Fibroblast of lung (primary cell): Measurements from ENCODE around the gene P2RX6. TPM values are rescaled to one million over a fixed set of nuclear protein-coding genes. Genes with fewer than 3 reads are reported as not detected.

Experiments used
- DNase-seq, 2 donors: peaks; one replicate each; pipeline versions ENCODE4 v3.0.0 to v3.0.0-alpha.2; 2010; ENCODE audit warnings: low read depth in 2 of 2
- H2AFZ ChIP-seq: 2 replicates; pipeline ENCODE4 v1.5.1; 2012; ENCODE audit warnings: low read length, control low read depth, inconsistent platforms
- H3K27ac ChIP-seq: 2 replicates; pipeline ENCODE4 v1.5.1; 2011; ENCODE audit warnings: low read length, control low read depth; ENCODE audit not compliant: insufficient read depth
- H3K27me3 ChIP-seq: 2 replicates; pipeline ENCODE4 v1.5.1; 2011; ENCODE audit warnings: mild to moderate bottlenecking, low read length; ENCODE audit not compliant: control insufficient read depth, insufficient read depth
- H3K36me3 ChIP-seq: 2 replicates; pipeline ENCODE4 v1.5.1; 2011; ENCODE audit warnings: low read length; ENCODE audit not compliant: control insufficient read depth, insufficient read depth
- H3K4me1 ChIP-seq: 2 replicates; pipeline ENCODE4 v1.5.1; 2011; ENCODE audit warnings: low read length; ENCODE audit not compliant: control insufficient read depth, insufficient read depth; ENCODE audit errors: extremely low read depth
- H3K4me2 ChIP-seq: 2 replicates; pipeline ENCODE4 v1.5.1; 2011; ENCODE audit warnings: low read length, control low read depth; ENCODE audit not compliant: insufficient read depth; ENCODE audit errors: extremely low read depth
- H3K4me3 ChIP-seq, 4 experiments: fragments of 200-600 bp in 1 of 4; sonication (generic) in 1 of 4; replicated peaks in 1 of 4; 2 replicates each; pipeline ENCODE4 v1.5.1; 2011 to 2016; ENCODE audit warnings: low read length in 4 of 4, low read depth in 3 of 4, mild to moderate bottlenecking in 3 of 4, control low read depth in 2 of 4, inconsistent platforms in 1 of 4, mixed read lengths in 1 of 4; ENCODE audit not compliant: insufficient read depth in 1 of 4; ENCODE audit errors: control extremely low read depth in 1 of 4
- H3K79me2 ChIP-seq: 2 replicates; pipeline ENCODE4 v1.5.1; 2012; ENCODE audit warnings: mild to moderate bottlenecking, low read length, inconsistent platforms; ENCODE audit not compliant: control insufficient read depth, insufficient read depth
- H3K9ac ChIP-seq: 2 replicates; pipeline ENCODE4 v1.5.1; 2011; ENCODE audit warnings: mild to moderate bottlenecking, low read length, control low read depth; ENCODE audit not compliant: insufficient read depth
- H3K9me3 ChIP-seq: 2 replicates; pipeline ENCODE4 v1.5.1; 2012; ENCODE audit warnings: low read depth, low read length; ENCODE audit not compliant: control insufficient read depth, insufficient read depth
- H4K20me1 ChIP-seq: 2 replicates; pipeline ENCODE4 v1.5.1; 2011; ENCODE audit warnings: low read length; ENCODE audit not compliant: control insufficient read depth, insufficient read depth; ENCODE audit errors: extremely low read depth
- EZH2 ChIP-seq: IDR thresholded peaks from 2 replicates; pipeline ENCODE4 v1.5.1; 2012; ENCODE audit warnings: low read length, control low read depth, mild to moderate bottlenecking; ENCODE audit errors: missing control alignments
- polyA plus RNA-seq, 2 donors: library from polyadenylated mRNA; depleted of rRNA in 1 of 2; stranded (reverse) in 1 of 2; unstranded in 1 of 2; fragments of >200 nt; gene quantifications; 2 replicates each; pipeline ENCODE4 v1.2.1, GENCODE V29; 2011 to 2012; ENCODE audit warnings: missing spikeins in 1 of 2
- total RNA-seq: library from RNA; depleted of rRNA; stranded (reverse); fragments of >200 nt; gene quantifications from 2 replicates; pipeline ENCODE4 v1.2.1, GENCODE V29; 2014
- TF ChIP-seq, protein P1 (sequence below), 2 donors: IDR thresholded peaks in 1 of 2; conservative IDR thresholded peaks in 1 of 2; 1 replicate in 1 of 2; 2 replicates in 1 of 2; pipeline ENCODE4 v1.5.1; 2011 to 2012; ENCODE audit warnings: low read length in 2 of 2, control low read depth in 1 of 2, inconsistent platforms in 1 of 2, low read depth in 1 of 2, mild to moderate bottlenecking in 1 of 2

P2RX6 gene
- total and polyA plus RNA-seq, 2 donors (not counting 1 experiment from before 2014, with no cell fraction given) = 3.6 to 17.8 TPM

- Histone ChIP-seq H2AFZ (no peak overlapping the region), H3K36me3 (no peaks in the 10 kb centered on the region), H3K27me3 (no peaks in the 10 kb centered on the region), H3K79me2 (no peaks in the 10 kb centered on the region), H3K9ac (no peak overlapping the region), H4K20me1 (no peaks in the 10 kb centered on the region), H3K9me3 (no peaks in the 10 kb centered on the region), H3K4me1 (peaks cover 4% of the 10 kb centered on the region), H3K4me3 (no peak overlapping the region), H3K4me2 (no peak overlapping the region), H3K27ac (no peak overlapping the region)
- DNase-seq = no peak
- TF ChIP-seq EZH2 = no peak
- TF ChIP-seq, protein P1, sequence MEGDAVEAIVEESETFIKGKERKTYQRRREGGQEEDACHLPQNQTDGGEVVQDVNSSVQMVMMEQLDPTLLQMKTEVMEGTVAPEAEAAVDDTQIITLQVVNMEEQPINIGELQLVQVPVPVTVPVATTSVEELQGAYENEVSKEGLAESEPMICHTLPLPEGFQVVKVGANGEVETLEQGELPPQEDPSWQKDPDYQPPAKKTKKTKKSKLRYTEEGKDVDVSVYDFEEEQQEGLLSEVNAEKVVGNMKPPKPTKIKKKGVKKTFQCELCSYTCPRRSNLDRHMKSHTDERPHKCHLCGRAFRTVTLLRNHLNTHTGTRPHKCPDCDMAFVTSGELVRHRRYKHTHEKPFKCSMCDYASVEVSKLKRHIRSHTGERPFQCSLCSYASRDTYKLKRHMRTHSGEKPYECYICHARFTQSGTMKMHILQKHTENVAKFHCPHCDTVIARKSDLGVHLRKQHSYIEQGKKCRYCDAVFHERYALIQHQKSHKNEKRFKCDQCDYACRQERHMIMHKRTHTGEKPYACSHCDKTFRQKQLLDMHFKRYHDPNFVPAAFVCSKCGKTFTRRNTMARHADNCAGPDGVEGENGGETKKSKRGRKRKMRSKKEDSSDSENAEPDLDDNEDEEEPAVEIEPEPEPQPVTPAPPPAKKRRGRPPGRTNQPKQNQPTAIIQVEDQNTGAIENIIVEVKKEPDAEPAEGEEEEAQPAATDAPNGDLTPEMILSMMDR (conservative IDR thresholded peaks at IDR 0.05 in 1 of 2, IDR thresholded peaks at IDR 0.05 in 1 of 2; ENCODE audit: low read depth in 1 of 2, low read length in 2 of 2) = no peak
Observed at GRCh38 chr22:21073482-21073881, 58.5 kb downstream of the P2RX6 start.

DNA sequence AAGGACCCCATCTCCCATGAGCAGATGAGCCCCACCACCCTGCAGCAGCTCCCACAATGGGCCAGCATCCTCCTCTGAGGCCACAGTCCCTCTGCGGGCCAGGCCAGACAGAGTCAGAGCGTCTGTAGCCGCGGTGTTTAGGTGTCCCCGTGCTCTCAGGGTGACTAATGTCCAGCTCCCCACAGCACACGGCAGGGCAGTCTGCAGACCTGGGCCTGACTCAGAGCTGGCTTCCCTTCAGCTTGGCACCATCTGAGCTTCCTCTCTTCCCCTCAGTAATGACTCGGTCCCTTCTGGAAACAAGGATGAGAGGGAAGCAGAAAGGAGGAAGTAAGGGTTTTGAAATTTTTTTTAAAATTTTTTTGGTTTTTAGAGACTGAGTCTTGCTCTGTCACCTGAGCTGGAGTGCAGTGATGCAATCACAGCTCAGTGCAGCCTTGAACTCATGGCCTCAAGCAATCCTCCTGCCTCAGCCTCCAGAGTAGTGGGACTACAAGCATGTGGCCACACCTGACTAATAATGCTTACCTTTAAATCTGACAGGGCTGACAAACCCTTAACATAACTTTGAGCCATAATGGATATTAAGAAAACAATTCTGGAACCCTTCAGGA, 59.2 kb downstream of the P2RX6 start:
- Histone ChIP-seq H4K20me1 (no peaks in the 10 kb centered on the region), H3K4me1 (peaks cover 4% of the 10 kb centered on the region), H3K9me3 (no peaks in the 10 kb centered on the region), H3K79me2 (no peaks in the 10 kb centered on the region), H3K9ac (no peak overlapping the region), H3K27me3 (no peaks in the 10 kb centered on the region), H3K4me3 (no peak overlapping the region), H2AFZ (no peak overlapping the region), H3K36me3 (no peaks in the 10 kb centered on the region), H3K4me2 (no peak overlapping the region), H3K27ac (no peak overlapping the region)
- no peak for TF ChIP-seq EZH2
- TF ChIP-seq, protein P1 (conservative IDR thresholded peaks at IDR 0.05 in 1 of 2, IDR thresholded peaks at IDR 0.05 in 1 of 2; ENCODE audit: low read depth in 1 of 2, low read length in 2 of 2) = no peak
- peak; percentile 50 to 83 for DNase-seq

GRCh38 chr22:21075516-21076138, 60.7 kb downstream of the P2RX6 start:
- H3K27me3 ChIP-seq = no peaks in the 10 kb centered on the region
- no peaks in the 10 kb centered on the region for H3K36me3 ChIP-seq
- no peak for TF ChIP-seq EZH2
- TF ChIP-seq, protein P1 (conservative IDR thresholded peaks at IDR 0.05 in 1 of 2, IDR thresholded peaks at IDR 0.05 in 1 of 2; ENCODE audit: low read depth in 1 of 2, low read length in 2 of 2) = no peak

More at GRCh38 chr22:21075516-21076138, 60.7 kb downstream of the P2RX6 start:
- H3K27ac ChIP-seq = no peak overlapping the region
- H3K4me3 ChIP-seq = no peak overlapping the region
- H3K79me2 ChIP-seq = no peaks in the 10 kb centered on the region
- H3K4me1 ChIP-seq = peaks cover 4% of the 10 kb centered on the region
- H3K9me3 ChIP-seq = no peaks in the 10 kb centered on the region
- H3K9ac ChIP-seq = no peak overlapping the region
- no peak overlapping the region for H3K4me2 ChIP-seq
- H2AFZ ChIP-seq = no peak overlapping the region
- no peak for DNase-seq
- H4K20me1 ChIP-seq = no peaks in the 10 kb centered on the region
